GM12891 (cell line): ENCODE measurements around the gene KRT17.

Experiments used
- POLR2A ChIP-seq: IDR thresholded peaks from 2 replicates; pipeline ENCODE4 v1.6.1; 2011; ENCODE audit warnings: low read depth, low read length, control low read depth
- TAF1 ChIP-seq: IDR thresholded peaks from 2 replicates; pipeline ENCODE4 v1.6.1; 2011; ENCODE audit warnings: low read depth, low read length, control low read depth

DNA sequence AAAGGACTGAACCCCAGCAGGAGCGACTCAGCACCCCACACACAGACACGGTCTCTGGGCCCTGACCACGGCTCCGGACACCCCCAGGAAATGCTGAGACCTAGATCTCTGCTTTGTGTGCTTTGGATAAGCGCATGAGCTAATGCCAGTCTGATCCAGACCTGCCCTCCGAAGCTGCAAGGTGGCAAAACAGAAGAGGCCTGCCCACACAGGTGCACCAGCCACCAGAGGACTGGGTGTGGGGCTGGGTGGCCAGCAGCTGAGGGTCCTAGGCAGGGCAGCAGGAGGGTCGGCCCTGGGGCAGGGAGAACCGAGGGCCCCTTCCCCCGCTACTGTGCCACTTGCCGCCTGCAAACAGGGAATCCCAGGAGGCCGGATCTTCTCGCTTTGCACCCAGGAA lies 33.6 kb upstream of the KRT17 start:
- TF ChIP-seq POLR2A = no peak
- no peak for TF ChIP-seq TAF1
